CD4-positive, alpha-beta T cell (primary cell): ENCODE results near the gene PCDHGC3. TPM values are rescaled to one million over a fixed set of nuclear protein-coding genes. Genes with fewer than 3 reads are reported as not detected.

Experiments used
- ATAC-seq: fragments of 200-7000 bp; cut with Tn5 transposase; one replicate; pipeline ENCODE4 v1.10.0; 2022; ENCODE audit warnings: mild to moderate bottlenecking; ENCODE audit not compliant: poor library complexity
- CTCF ChIA-PET: fragments of 350-600 bp; sonication (Branson Sonifier 250); formaldehyde crosslinking; loops from one replicate; lab custom pipeline; 2021; ENCODE audit warnings: antibody characterized with exemption, inconsistent platforms; lab: Charles Lee
- POLR2A ChIA-PET: fragments of 350-600 bp; sonication (Branson Sonifier 250); formaldehyde crosslinking; loops from one replicate; lab custom pipeline; 2021; ENCODE audit warnings: antibody characterized with exemption, inconsistent platforms; lab: Charles Lee
- DNase-seq, 14 experiments: peaks; one replicate each; pipeline ENCODE4 v3.0.0-alpha.2; 2013 to 2020; ENCODE audit warnings: mixed read lengths in 2 of 14
- H3K27ac ChIP-seq, 2 donors: one replicate each; pipeline versions ENCODE4 v1.5.1 to v1.7.0; 2013; ENCODE audit warnings: low read length in 2 of 2, low read depth in 1 of 2, mild to moderate bottlenecking in 1 of 2
- H3K27me3 ChIP-seq, 2 experiments: 1 replicate in 1 of 2; 2 replicates in 1 of 2; pipeline versions ENCODE4 v1.6.1 to v1.7.0; 2013; ENCODE audit warnings: low read length in 2 of 2, control low read depth in 1 of 2, mild to moderate bottlenecking in 1 of 2, moderate library complexity in 1 of 2; ENCODE audit not compliant: insufficient read depth in 2 of 2, control insufficient read depth in 1 of 2
- H3K36me3 ChIP-seq: one replicate; pipeline ENCODE4 v1.6.1; 2013; ENCODE audit warnings: low read length, control low read depth; ENCODE audit not compliant: insufficient read depth
- H3K4me1 ChIP-seq: one replicate; pipeline ENCODE4 v1.6.1; 2013; ENCODE audit warnings: low read length, control low read depth; ENCODE audit not compliant: insufficient read depth
- H3K4me3 ChIP-seq: one replicate; pipeline ENCODE4 v1.5.1; 2013; ENCODE audit warnings: mild to moderate bottlenecking, low read length, moderate library complexity
- H3K9me3 ChIP-seq, 2 experiments: 1 replicate in 1 of 2; 2 replicates in 1 of 2; pipeline versions ENCODE4 v1.6.1 to v1.7.0; 2013; ENCODE audit warnings: low read length in 2 of 2, mild to moderate bottlenecking in 2 of 2, control low read depth in 1 of 2, moderate library complexity in 1 of 2; ENCODE audit not compliant: control insufficient read depth in 1 of 2, insufficient read depth in 1 of 2
- H3K27ac Mint-ChIP-seq: one replicate; pipeline ENCODE4 v1.8.0; 2020; ENCODE audit warnings: mixed read lengths
- H3K27me3 Mint-ChIP-seq: one replicate; pipeline ENCODE4 v1.8.0; 2021; ENCODE audit warnings: mixed read lengths
- H3K36me3 Mint-ChIP-seq: one replicate; pipeline ENCODE4 v1.8.0; 2021; ENCODE audit warnings: low read depth, mixed read lengths
- H3K4me1 Mint-ChIP-seq: one replicate; pipeline ENCODE4 v1.8.0; 2021; ENCODE audit warnings: low read depth, mixed read lengths
- H3K4me3 Mint-ChIP-seq: one replicate; pipeline ENCODE4 v1.8.0; 2020; ENCODE audit warnings: mild to moderate bottlenecking, mixed read lengths
- H3K9me3 Mint-ChIP-seq: one replicate; pipeline ENCODE4 v1.8.0; 2020; ENCODE audit warnings: mixed read lengths
- intact Hi-C, 2 experiments: fragments of 100-400 bp; cut with DNase I in 1 of 2; cut with micrococcal nuclease in 1 of 2; formaldehyde crosslinking; loops; one replicate each; pipeline versions ENCODE4 v1.15.1 to v1.9.0; 2023 to 2025; cut with DNase I, micrococcal nuclease
- total RNA-seq, 174 experiments: library from RNA in 2 of 174; stranded (reverse) in 2 of 174; gene quantifications; one replicate each; pipeline ENCODE4 v1.2.3 and lab custom pipeline; 2021 to 2026
- TF ChIP-seq, protein P1 (sequence below): fragments of 200-600 bp; IDR thresholded peaks from one replicate; pipeline ENCODE4 v1.8.0; 2022; ENCODE audit warnings: antibody characterized with exemption, mild to moderate bottlenecking

Gene PCDHGC3
- total RNA-seq, 2 experiments from 2014 or later = not detected

DNA sequence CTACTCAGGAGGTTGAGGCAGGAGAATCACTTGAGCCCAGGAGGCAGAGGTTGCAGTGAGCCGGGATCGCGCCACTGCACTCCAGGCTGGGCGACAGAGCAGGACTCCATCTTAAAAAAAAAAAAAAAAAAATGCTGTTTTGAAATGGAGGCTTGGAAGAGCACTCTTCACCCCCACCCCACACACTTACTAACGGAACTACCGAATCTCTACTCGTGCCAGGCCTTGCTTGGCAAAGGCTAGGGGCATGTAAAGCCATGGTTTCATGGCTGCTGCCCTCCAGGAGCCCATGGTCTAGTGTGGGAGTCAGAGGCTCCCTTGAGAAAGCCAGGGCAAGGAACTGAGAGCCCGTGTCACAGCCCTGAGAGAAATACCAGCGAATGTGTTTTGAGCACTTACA lies 34.4 kb downstream of the PCDHGC3 start:
- no peaks in the 10 kb centered on the region for H3K9me3 Mint-ChIP-seq
- no peak for ATAC-seq
- intact Hi-C loops = no loop called here
- peaks cover 14% of the 10 kb centered on the region for H3K36me3 Mint-ChIP-seq
- no peak overlapping the region for H3K4me3 ChIP-seq
- no peak for DNase-seq
- H3K36me3 ChIP-seq = peaks cover 8% of the 10 kb centered on the region
- TF ChIP-seq, protein P1, sequence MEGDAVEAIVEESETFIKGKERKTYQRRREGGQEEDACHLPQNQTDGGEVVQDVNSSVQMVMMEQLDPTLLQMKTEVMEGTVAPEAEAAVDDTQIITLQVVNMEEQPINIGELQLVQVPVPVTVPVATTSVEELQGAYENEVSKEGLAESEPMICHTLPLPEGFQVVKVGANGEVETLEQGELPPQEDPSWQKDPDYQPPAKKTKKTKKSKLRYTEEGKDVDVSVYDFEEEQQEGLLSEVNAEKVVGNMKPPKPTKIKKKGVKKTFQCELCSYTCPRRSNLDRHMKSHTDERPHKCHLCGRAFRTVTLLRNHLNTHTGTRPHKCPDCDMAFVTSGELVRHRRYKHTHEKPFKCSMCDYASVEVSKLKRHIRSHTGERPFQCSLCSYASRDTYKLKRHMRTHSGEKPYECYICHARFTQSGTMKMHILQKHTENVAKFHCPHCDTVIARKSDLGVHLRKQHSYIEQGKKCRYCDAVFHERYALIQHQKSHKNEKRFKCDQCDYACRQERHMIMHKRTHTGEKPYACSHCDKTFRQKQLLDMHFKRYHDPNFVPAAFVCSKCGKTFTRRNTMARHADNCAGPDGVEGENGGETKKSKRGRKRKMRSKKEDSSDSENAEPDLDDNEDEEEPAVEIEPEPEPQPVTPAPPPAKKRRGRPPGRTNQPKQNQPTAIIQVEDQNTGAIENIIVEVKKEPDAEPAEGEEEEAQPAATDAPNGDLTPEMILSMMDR = no peak
- CTCF ChIA-PET = no interaction called here
- H3K9me3 ChIP-seq = peaks cover 0 to 5% of the 10 kb centered on the region in 2 experiments
- H3K27me3 Mint-ChIP-seq = peaks cover 4% of the 10 kb centered on the region
- H3K4me3 Mint-ChIP-seq = peak overlapping the region; percentile 20
- peaks cover 26% of the 10 kb centered on the region for H3K4me1 ChIP-seq
- no peak overlapping the region for H3K27ac ChIP-seq
- H3K27me3 ChIP-seq = peaks cover 0 to 2% of the 10 kb centered on the region in 2 experiments
- peaks cover 25% of the 10 kb centered on the region for H3K4me1 Mint-ChIP-seq
- POLR2A ChIA-PET = no interaction called here
- H3K27ac Mint-ChIP-seq = no peak overlapping the region

DNA sequence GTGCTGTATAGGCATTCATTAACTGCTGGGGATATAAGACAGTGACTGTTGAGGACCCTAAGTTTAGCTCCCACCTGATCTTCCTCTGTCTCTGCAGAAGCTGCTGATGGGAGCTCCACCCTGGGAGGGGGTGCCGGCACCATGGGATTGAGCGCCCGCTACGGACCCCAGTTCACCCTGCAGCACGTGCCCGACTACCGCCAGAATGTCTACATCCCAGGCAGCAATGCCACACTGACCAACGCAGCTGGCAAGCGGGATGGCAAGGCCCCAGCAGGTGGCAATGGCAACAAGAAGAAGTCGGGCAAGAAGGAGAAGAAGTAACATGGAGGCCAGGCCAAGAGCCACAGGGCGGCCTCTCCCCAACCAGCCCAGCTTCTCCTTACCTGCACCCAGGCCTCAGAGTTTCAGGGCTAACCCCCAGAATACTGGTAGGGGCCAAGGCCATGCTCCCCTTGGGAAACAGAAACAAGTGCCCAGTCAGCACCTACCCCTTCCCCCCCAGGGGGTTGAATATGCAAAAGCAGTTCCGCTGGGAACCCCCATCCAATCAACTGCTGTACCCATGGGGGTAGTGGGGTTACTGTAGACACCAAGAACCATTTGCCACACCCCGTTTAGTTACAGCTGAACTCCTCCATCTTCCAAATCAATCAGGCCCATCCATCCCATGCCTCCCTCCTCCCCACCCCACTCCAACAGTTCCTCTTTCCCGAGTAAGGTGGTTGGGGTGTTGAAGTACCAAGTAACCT lies 35.3 kb downstream of the PCDHGC3 start:
- peaks cover 4% of the 10 kb centered on the region for H3K27me3 Mint-ChIP-seq
- Histone ChIP-seq H3K9me3 (peaks cover 0 to 5% of the 10 kb centered on the region in 2 experiments), H3K36me3 (peaks cover 17% of the 10 kb centered on the region), H3K4me3 (no peak overlapping the region), H3K27me3 (no peaks in the 10 kb centered on the region), H3K27ac (no peak overlapping the region), H3K4me1 (peaks cover 26% of the 10 kb centered on the region)
- CTCF ChIA-PET = no interaction called here
- intact Hi-C loops = no loop called here
- peak overlapping the region; percentile 56 for H3K4me3 Mint-ChIP-seq
- no peaks in the 10 kb centered on the region for H3K9me3 Mint-ChIP-seq
- DNase-seq = no peak
- H3K36me3 Mint-ChIP-seq = peaks cover 14% of the 10 kb centered on the region
- TF ChIP-seq, protein P1 = no peak
- peaks cover 25% of the 10 kb centered on the region for H3K4me1 Mint-ChIP-seq
- no peak for ATAC-seq
- POLR2A ChIA-PET = no interaction called here
- no peak overlapping the region for H3K27ac Mint-ChIP-seq

DNA sequence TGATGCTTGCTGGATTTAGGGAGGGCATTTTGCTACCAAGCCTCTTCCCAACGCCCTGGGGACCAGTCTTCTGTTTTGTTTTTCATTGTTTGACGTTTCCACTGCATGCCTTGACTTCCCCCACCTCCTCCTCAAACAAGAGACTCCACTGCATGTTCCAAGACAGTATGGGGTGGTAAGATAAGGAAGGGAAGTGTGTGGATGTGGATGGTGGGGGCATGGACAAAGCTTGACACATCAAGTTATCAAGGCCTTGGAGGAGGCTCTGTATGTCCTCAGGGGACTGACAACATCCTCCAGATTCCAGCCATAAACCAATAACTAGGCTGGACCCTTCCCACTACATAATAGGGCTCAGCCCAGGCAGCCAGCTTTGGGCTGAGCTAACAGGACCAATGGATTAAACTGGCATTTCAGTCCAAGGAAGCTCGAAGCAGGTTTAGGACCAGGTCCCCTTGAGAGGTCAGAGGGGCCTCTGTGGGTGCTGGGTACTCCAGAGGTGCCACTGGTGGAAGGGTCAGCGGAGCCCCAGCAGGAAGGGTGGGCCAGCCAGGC lies 36.1 kb downstream of the PCDHGC3 start:
- ChIA-PET POLR2A (interaction anchor here (1.4 to 5.0 kb wide), 2 partner anchors 9 to 191 kb away, joined by 4 to 26 read pairs; partner anchors contain the start of gene TAF7), CTCF (interaction anchor here (0.8 to 2.5 kb wide), 4 partner anchors 45 to 142 kb away, joined by 3 to 10 read pairs (median 5); partner anchors contain the start of genes PCDHGA11, PCDHGB3 and PCDHGB5)
- no peak overlapping the region for H3K27ac Mint-ChIP-seq
- H3K36me3 Mint-ChIP-seq = peaks cover 14% of the 10 kb centered on the region
- no peak for ATAC-seq
- H3K9me3 ChIP-seq = peaks cover 0 to 5% of the 10 kb centered on the region in 2 experiments
- H3K4me3 ChIP-seq = peak overlapping the region; percentile 52
- H3K9me3 Mint-ChIP-seq = no peaks in the 10 kb centered on the region
- H3K27ac ChIP-seq = no peak overlapping the region
- no peaks in the 10 kb centered on the region for H3K27me3 ChIP-seq
- TF ChIP-seq, protein P1 = no peak
- H3K4me1 ChIP-seq = peaks cover 26% of the 10 kb centered on the region
- peaks cover 25% of the 10 kb centered on the region for H3K36me3 ChIP-seq
- peaks cover 25% of the 10 kb centered on the region for H3K4me1 Mint-ChIP-seq
- intact Hi-C loops = no loop called here
- H3K27me3 Mint-ChIP-seq = peaks cover 4% of the 10 kb centered on the region
- no peak for DNase-seq
- H3K4me3 Mint-ChIP-seq = peak overlapping the region; percentile 56
